ENCODE data around the gene PLCL2.
"Not testable (repeated sequence)": the region's sequence is repeated elsewhere in the genome, so short reads cannot be mapped to it uniquely, and the experiment has no call there.

GRCh38 chr3:17128671-17129070 lies 243.9 kb downstream of the PLCL2 start:
- TF ChIP-seq, protein P1, sequence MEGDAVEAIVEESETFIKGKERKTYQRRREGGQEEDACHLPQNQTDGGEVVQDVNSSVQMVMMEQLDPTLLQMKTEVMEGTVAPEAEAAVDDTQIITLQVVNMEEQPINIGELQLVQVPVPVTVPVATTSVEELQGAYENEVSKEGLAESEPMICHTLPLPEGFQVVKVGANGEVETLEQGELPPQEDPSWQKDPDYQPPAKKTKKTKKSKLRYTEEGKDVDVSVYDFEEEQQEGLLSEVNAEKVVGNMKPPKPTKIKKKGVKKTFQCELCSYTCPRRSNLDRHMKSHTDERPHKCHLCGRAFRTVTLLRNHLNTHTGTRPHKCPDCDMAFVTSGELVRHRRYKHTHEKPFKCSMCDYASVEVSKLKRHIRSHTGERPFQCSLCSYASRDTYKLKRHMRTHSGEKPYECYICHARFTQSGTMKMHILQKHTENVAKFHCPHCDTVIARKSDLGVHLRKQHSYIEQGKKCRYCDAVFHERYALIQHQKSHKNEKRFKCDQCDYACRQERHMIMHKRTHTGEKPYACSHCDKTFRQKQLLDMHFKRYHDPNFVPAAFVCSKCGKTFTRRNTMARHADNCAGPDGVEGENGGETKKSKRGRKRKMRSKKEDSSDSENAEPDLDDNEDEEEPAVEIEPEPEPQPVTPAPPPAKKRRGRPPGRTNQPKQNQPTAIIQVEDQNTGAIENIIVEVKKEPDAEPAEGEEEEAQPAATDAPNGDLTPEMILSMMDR (IDR thresholded peaks at IDR 0.05): not testable (repeated sequence)
- TF ChIP-seq POLR2A (IDR thresholded peaks at IDR 0.05): not testable (repeated sequence)
